NOMO-1 treated with dmso at 0.1 percent for 144 hours (cell line): ENCODE data around the gene SLC8A2.
"Not testable (repeated sequence)": the region's sequence is repeated elsewhere in the genome, so short reads cannot be mapped to it uniquely, and the experiment has no call there.

Experiments used
- DNase-seq: peaks from one replicate; lab custom pipeline; 2025; ENCODE audit not compliant: unreplicated experiment; lab: John Stamatoyannopoulos, UW

Gene SLC8A2

GRCh38 chr19:47384533-47384932 is 87.2 kb downstream of the SLC8A2 start:
- not testable (repeated sequence) for DNase-seq

- DNase-seq: not testable (repeated sequence)
Observed at GRCh38 chr19:47383890-47384289, 87.8 kb downstream of the SLC8A2 start.

- peak; percentile 36 for DNase-seq
Observed at GRCh38 chr19:47381653-47382279, 89.9 kb downstream of the SLC8A2 start.

GRCh38 chr19:47381121-47381520 is 90.6 kb downstream of the SLC8A2 start:
- no peak for DNase-seq

- DNase-seq: no peak
Observed at GRCh38 chr19:47380559-47380958, 91.1 kb downstream of the SLC8A2 start.

- no peak for DNase-seq
Observed at GRCh38 chr19:47379381-47379938, 92.2 kb downstream of the SLC8A2 start.

GRCh38 chr19:47378246-47378645 is 93.4 kb downstream of the SLC8A2 start:
- DNase-seq: no peak
